DOHH2 (cell line): Measurements from ENCODE around the gene HLCS.

Experiments
- EZH2phosphoT487 ChIP-seq: fragments of 200-600 bp; sonication (generic); IDR thresholded peaks from 2 replicates; pipeline ENCODE4 v1.6.1; 2017; ENCODE audit warnings: borderline replicate concordance, mild to moderate bottlenecking, antibody characterized with exemption, low read length, moderate library complexity, mixed read lengths
- TF ChIP-seq, protein P1 (sequence below): fragments of 200-600 bp; sonication (generic); IDR thresholded peaks from one replicate; pipeline ENCODE4 v1.5.1; 2014; ENCODE audit warnings: antibody characterized with exemption, mild to moderate bottlenecking, low read depth, low read length; ENCODE audit not compliant: poor library complexity, severe bottlenecking

DNA sequence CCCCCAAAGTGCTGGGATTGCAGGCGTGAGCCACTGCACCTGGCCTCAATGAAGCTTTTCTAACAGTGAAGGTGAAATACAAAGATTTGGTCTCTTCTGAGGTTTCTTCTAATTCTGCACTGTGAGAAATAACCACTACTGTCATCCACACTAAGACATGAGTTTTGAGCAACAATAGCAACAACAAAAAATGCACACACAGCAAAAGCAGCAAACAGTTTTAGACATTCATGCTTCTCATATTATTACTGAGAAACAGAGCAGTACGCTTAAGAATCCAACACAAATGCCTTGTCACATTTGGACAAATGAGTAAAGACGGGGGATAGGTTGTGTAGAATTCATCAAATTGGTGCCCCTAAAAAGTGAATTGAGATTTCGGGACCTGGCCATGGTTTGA lies 151.2 kb downstream of the HLCS start:
- TF ChIP-seq, protein P1, sequence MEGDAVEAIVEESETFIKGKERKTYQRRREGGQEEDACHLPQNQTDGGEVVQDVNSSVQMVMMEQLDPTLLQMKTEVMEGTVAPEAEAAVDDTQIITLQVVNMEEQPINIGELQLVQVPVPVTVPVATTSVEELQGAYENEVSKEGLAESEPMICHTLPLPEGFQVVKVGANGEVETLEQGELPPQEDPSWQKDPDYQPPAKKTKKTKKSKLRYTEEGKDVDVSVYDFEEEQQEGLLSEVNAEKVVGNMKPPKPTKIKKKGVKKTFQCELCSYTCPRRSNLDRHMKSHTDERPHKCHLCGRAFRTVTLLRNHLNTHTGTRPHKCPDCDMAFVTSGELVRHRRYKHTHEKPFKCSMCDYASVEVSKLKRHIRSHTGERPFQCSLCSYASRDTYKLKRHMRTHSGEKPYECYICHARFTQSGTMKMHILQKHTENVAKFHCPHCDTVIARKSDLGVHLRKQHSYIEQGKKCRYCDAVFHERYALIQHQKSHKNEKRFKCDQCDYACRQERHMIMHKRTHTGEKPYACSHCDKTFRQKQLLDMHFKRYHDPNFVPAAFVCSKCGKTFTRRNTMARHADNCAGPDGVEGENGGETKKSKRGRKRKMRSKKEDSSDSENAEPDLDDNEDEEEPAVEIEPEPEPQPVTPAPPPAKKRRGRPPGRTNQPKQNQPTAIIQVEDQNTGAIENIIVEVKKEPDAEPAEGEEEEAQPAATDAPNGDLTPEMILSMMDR = no peak
- TF ChIP-seq EZH2phosphoT487 = no peak
